WTC11 (cell line): ENCODE measurements around the gene PRDM1. TPM values are rescaled to one million over a fixed set of nuclear protein-coding genes. Genes with fewer than 3 reads are reported as not detected.

Experiments used
- ATAC-seq: fragments of 200-7000 bp; cut with Tn5 transposase; 2 replicates; pipeline ENCODE4 v1.10.0; 2021; ENCODE audit warnings: mild to moderate bottlenecking, moderate library complexity
- CTCF ChIA-PET: fragments of 300-600 bp; sonication (Branson Sonifier 250); formaldehyde crosslinking; loops from one replicate; lab custom pipeline; 2021; ENCODE audit warnings: antibody characterized with exemption; lab: Charles Lee
- POLR2A ChIA-PET: fragments of 350-600 bp; sonication (Branson Sonifier 250); formaldehyde crosslinking; loops from one replicate; lab custom pipeline; 2021; ENCODE audit warnings: antibody characterized with exemption; lab: Charles Lee
- DNase-seq: peaks from one replicate; pipeline ENCODE4 v3.0.0; 2021; ENCODE audit warnings: low spot score
- H3K27ac Mint-ChIP-seq: 2 replicates; pipeline ENCODE4 v1.8.0; 2021; ENCODE audit warnings: mixed read lengths
- H3K27me3 Mint-ChIP-seq: 2 replicates; pipeline ENCODE4 v1.8.0; 2021; ENCODE audit warnings: low read depth, mild to moderate bottlenecking, moderate library complexity, mixed read lengths
- H3K36me3 Mint-ChIP-seq: 2 replicates; pipeline ENCODE4 v1.8.0; 2021; ENCODE audit warnings: mixed read lengths
- H3K4me1 Mint-ChIP-seq: 2 replicates; pipeline ENCODE4 v1.8.0; 2022; ENCODE audit warnings: mixed read lengths
- H3K4me3 Mint-ChIP-seq: 2 replicates; pipeline ENCODE4 v1.8.0; 2021; ENCODE audit warnings: mild to moderate bottlenecking, moderate library complexity, mixed read lengths
- H3K9me3 Mint-ChIP-seq: 2 replicates; pipeline ENCODE4 v1.8.0; 2021; ENCODE audit warnings: mixed read lengths
- CBFB ChIP-seq: sonication (generic); formaldehyde crosslinking; IDR thresholded peaks from 2 replicates; pipeline ENCODE4 v1.8.1; 2022; ENCODE audit warnings: mild to moderate bottlenecking, low read depth, missing genetic modification reagents
- EMX1 ChIP-seq: fragments of 250-450 bp; sonication (Bioruptor Pico); IDR thresholded peaks from 2 replicates; pipeline ENCODE4 v1.8.0; 2021; ENCODE audit warnings: mild to moderate bottlenecking
- FOXP1 ChIP-seq: sonication (generic); formaldehyde crosslinking; IDR thresholded peaks from 2 replicates; pipeline ENCODE4 v1.8.0; 2022; ENCODE audit warnings: missing genetic modification reagents, mild to moderate bottlenecking, moderate library complexity, borderline replicate concordance
- MYBL2 ChIP-seq: sonication (generic); formaldehyde crosslinking; IDR thresholded peaks from 2 replicates; pipeline ENCODE4 v1.8.1; 2023; ENCODE audit warnings: mild to moderate bottlenecking, moderate library complexity, missing genetic modification reagents
- RELA ChIP-seq: sonication (generic); formaldehyde crosslinking; IDR thresholded peaks from 2 replicates; pipeline ENCODE4 v1.8.1; 2022; ENCODE audit warnings: missing genetic modification reagents, mild to moderate bottlenecking, borderline replicate concordance
- SMAD3 ChIP-seq: sonication (generic); formaldehyde crosslinking; IDR thresholded peaks from 2 replicates; pipeline ENCODE4 v1.8.0; 2022; ENCODE audit warnings: missing genetic modification reagents, mild to moderate bottlenecking, borderline replicate concordance
- TP53 ChIP-seq: sonication (generic); formaldehyde crosslinking; IDR thresholded peaks from 2 replicates; pipeline ENCODE4 v1.8.1; 2023; ENCODE audit warnings: mild to moderate bottlenecking, missing genetic modification reagents
- ZBTB21 ChIP-seq: sonication (generic); formaldehyde crosslinking; IDR thresholded peaks from 2 replicates; pipeline ENCODE4 v1.8.1; 2023; ENCODE audit warnings: mild to moderate bottlenecking, missing genetic modification reagents, borderline replicate concordance
- ZNF219 ChIP-seq: sonication (generic); formaldehyde crosslinking; IDR thresholded peaks from 2 replicates; pipeline ENCODE4 v1.8.0; 2023; ENCODE audit warnings: missing genetic modification reagents, mild to moderate bottlenecking, borderline replicate concordance
- ZNF232 ChIP-seq: sonication (generic); formaldehyde crosslinking; IDR thresholded peaks from 2 replicates; pipeline ENCODE4 v1.8.0; 2022; ENCODE audit warnings: mild to moderate bottlenecking, missing genetic modification reagents
- ZNF263 ChIP-seq: sonication (generic); formaldehyde crosslinking; IDR thresholded peaks from 2 replicates; pipeline ENCODE4 v1.8.1; 2022; ENCODE audit warnings: low read depth, mild to moderate bottlenecking, moderate library complexity, missing genetic modification reagents
- ZNF317 ChIP-seq: sonication (generic); formaldehyde crosslinking; IDR thresholded peaks from 2 replicates; pipeline ENCODE4 v1.8.1; 2023; ENCODE audit warnings: low read depth, mild to moderate bottlenecking, moderate library complexity, missing genetic modification reagents, borderline replicate concordance
- total RNA-seq: library from RNA; stranded (reverse); gene quantifications from 3 replicates; pipeline ENCODE4 v1.2.3, GENCODE V29; 2021
- TF ChIP-seq, protein P1 (sequence below): sonication (generic); formaldehyde crosslinking; IDR thresholded peaks from 2 replicates; pipeline ENCODE4 v1.8.0; 2022; ENCODE audit warnings: missing genetic modification reagents
- TF ChIP-seq, protein P2 (sequence below): sonication (generic); formaldehyde crosslinking; IDR thresholded peaks from 2 replicates; pipeline ENCODE4 v1.8.1; 2022; ENCODE audit warnings: mild to moderate bottlenecking, moderate library complexity, missing genetic modification reagents
- TF ChIP-seq, protein P3 (sequence below): sonication (generic); formaldehyde crosslinking; IDR thresholded peaks from 2 replicates; pipeline ENCODE4 v1.8.0; 2023; ENCODE audit warnings: missing genetic modification reagents
- TF ChIP-seq, protein P4 (sequence below): fragments of 250-450 bp; sonication (Bioruptor Pico); IDR thresholded peaks from 2 replicates; pipeline ENCODE4 v1.9.0; 2021; ENCODE audit warnings: moderate library complexity, mild to moderate bottlenecking, inconsistent platforms, borderline replicate concordance
- TF ChIP-seq, protein P5 (sequence below): sonication (generic); formaldehyde crosslinking; IDR thresholded peaks from 2 replicates; pipeline ENCODE4 v1.8.1; 2023; ENCODE audit warnings: mild to moderate bottlenecking, missing genetic modification reagents, moderate library complexity
- TF ChIP-seq, protein P6 (sequence below): sonication (generic); formaldehyde crosslinking; IDR thresholded peaks from 2 replicates; pipeline ENCODE4 v1.8.0; 2023; ENCODE audit warnings: mild to moderate bottlenecking, missing genetic modification reagents
- TF ChIP-seq, protein P7 (sequence below): sonication (generic); formaldehyde crosslinking; IDR thresholded peaks from 2 replicates; pipeline ENCODE4 v1.8.1; 2023; ENCODE audit warnings: mild to moderate bottlenecking, missing genetic modification reagents, moderate library complexity

Gene PRDM1
- total RNA-seq, 1 experiment from 2014 or later: 1.8 TPM

DNA sequence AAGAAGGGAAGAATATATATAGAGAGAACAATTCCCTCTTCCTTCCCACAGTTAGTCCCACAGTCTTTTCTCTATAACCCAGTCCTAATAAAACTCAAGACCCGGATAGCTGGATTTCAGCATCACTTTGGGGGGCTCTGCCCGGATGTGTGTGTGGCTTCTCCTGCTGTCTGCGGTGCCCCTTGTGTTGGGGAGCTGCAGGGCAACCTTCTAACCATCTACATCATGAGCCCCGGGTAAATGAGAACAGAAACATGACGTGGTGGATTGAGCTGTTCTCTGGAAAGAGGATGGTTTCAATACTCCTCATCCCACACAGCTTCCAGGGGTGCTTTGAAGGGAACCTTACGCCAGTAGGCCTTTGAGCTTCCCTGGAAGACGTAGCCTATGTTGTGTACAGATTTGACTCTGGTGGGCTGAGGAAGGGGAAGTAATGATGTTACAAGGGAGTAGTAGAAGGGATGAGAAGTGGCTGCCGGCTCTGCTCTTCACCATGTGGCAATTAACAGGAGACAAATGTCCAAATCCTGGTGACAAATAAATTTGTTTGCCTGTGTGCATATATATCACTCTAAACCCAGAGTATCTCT, 13.5 kb upstream of the PRDM1 start:
- Mint-ChIP-seq H3K27me3 (no peaks in the 10 kb centered on the region; the same call in 1 of the 2 replicates), H3K9me3 (no peaks in the 10 kb centered on the region), H3K4me1 (no peaks in the 10 kb centered on the region), H3K36me3 (no peaks in the 10 kb centered on the region), H3K27ac (no peak overlapping the region), H3K4me3 (no peak overlapping the region)
- CTCF ChIA-PET: interaction anchor here (0.5 to 1.4 kb wide), 11 partner anchors 13 to 641 kb away, joined by 3 to 5 read pairs (median 3); no protein-coding TSS in a partner anchor
- DNase-seq (peak; percentile 19), ATAC-seq (peak; percentile 78)
- TF ChIP-seq, protein P1, sequence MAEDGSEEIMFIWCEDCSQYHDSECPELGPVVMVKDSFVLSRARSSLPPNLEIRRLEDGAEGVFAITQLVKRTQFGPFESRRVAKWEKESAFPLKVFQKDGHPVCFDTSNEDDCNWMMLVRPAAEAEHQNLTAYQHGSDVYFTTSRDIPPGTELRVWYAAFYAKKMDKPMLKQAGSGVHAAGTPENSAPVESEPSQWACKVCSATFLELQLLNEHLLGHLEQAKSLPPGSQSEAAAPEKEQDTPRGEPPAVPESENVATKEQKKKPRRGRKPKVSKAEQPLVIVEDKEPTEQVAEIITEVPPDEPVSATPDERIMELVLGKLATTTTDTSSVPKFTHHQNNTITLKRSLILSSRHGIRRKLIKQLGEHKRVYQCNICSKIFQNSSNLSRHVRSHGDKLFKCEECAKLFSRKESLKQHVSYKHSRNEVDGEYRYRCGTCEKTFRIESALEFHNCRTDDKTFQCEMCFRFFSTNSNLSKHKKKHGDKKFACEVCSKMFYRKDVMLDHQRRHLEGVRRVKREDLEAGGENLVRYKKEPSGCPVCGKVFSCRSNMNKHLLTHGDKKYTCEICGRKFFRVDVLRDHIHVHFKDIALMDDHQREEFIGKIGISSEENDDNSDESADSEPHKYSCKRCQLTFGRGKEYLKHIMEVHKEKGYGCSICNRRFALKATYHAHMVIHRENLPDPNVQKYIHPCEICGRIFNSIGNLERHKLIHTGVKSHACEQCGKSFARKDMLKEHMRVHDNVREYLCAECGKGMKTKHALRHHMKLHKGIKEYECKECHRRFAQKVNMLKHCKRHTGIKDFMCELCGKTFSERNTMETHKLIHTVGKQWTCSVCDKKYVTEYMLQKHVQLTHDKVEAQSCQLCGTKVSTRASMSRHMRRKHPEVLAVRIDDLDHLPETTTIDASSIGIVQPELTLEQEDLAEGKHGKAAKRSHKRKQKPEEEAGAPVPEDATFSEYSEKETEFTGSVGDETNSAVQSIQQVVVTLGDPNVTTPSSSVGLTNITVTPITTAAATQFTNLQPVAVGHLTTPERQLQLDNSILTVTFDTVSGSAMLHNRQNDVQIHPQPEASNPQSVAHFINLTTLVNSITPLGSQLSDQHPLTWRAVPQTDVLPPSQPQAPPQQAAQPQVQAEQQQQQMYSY (CRISPR knock-in tag): peak; percentile 66
- TF ChIP-seq, protein P2, sequence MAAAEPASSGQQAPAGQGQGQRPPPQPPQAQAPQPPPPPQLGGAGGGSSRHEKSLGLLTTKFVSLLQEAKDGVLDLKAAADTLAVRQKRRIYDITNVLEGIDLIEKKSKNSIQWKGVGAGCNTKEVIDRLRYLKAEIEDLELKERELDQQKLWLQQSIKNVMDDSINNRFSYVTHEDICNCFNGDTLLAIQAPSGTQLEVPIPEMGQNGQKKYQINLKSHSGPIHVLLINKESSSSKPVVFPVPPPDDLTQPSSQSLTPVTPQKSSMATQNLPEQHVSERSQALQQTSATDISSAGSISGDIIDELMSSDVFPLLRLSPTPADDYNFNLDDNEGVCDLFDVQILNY (CRISPR knock-in tag): no peak
- POLR2A ChIA-PET: no interaction called here

DNA sequence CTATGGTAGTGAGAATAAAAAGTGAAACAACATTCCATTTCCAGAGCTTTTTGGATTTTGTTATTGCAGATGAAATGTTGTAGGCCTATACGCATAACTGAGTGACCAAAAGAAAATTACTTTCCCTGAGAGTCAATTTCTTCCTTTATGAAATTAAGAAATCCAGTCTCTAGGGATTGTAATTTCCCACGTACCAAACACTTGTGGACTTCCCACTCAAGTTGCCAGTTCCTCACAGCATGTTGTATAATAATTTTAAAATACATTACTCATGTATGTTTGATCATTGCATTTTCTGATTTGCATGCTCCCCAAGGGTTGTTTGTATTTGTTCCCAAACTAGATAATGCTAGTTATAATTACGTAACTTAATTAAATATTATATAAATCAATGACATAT, 12.0 kb upstream of the PRDM1 start:
- Mint-ChIP-seq H3K4me3 (no peak overlapping the region), H3K4me1 (no peaks in the 10 kb centered on the region), H3K27me3 (no peaks in the 10 kb centered on the region), H3K27ac (no peak overlapping the region), H3K9me3 (no peaks in the 10 kb centered on the region), H3K36me3 (no peaks in the 10 kb centered on the region)
- ATAC-seq (no peak), DNase-seq (no peak)
- ChIA-PET CTCF (no interaction called here), POLR2A (no interaction called here)
- TF ChIP-seq CBFB (CRISPR knock-in tag) (no peak), EMX1 (CRISPR knock-in tag) (no peak), ZNF232 (CRISPR knock-in tag) (no peak), MYBL2 (no peak), ZNF263 (CRISPR knock-in tag) (no peak), TP53 (CRISPR knock-in tag) (no peak), FOXP1 (CRISPR knock-in tag) (no peak), SMAD3 (CRISPR knock-in tag) (no peak), ZBTB21 (no peak), ZNF317 (no peak), RELA (no peak), ZNF219 (CRISPR knock-in tag) (no peak)
- TF ChIP-seq, protein P3, sequence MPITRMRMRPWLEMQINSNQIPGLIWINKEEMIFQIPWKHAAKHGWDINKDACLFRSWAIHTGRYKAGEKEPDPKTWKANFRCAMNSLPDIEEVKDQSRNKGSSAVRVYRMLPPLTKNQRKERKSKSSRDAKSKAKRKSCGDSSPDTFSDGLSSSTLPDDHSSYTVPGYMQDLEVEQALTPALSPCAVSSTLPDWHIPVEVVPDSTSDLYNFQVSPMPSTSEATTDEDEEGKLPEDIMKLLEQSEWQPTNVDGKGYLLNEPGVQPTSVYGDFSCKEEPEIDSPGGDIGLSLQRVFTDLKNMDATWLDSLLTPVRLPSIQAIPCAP (CRISPR knock-in tag): no peak
- TF ChIP-seq, protein P4, sequence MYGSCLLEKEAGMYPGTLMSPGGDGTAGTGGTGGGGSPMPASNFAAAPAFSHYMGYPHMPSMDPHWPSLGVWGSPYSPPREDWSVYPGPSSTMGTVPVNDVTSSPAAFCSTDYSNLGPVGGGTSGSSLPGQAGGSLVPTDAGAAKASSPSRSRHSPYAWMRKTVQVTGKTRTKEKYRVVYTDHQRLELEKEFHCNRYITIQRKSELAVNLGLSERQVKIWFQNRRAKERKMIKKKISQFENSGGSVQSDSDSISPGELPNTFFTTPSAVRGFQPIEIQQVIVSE (CRISPR knock-in tag): no peak
- TF ChIP-seq, protein P5, sequence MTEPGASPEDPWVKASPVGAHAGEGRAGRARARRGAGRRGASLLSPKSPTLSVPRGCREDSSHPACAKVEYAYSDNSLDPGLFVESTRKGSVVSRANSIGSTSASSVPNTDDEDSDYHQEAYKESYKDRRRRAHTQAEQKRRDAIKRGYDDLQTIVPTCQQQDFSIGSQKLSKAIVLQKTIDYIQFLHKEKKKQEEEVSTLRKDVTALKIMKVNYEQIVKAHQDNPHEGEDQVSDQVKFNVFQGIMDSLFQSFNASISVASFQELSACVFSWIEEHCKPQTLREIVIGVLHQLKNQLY (CRISPR knock-in tag): no peak
- TF ChIP-seq, protein P6, sequence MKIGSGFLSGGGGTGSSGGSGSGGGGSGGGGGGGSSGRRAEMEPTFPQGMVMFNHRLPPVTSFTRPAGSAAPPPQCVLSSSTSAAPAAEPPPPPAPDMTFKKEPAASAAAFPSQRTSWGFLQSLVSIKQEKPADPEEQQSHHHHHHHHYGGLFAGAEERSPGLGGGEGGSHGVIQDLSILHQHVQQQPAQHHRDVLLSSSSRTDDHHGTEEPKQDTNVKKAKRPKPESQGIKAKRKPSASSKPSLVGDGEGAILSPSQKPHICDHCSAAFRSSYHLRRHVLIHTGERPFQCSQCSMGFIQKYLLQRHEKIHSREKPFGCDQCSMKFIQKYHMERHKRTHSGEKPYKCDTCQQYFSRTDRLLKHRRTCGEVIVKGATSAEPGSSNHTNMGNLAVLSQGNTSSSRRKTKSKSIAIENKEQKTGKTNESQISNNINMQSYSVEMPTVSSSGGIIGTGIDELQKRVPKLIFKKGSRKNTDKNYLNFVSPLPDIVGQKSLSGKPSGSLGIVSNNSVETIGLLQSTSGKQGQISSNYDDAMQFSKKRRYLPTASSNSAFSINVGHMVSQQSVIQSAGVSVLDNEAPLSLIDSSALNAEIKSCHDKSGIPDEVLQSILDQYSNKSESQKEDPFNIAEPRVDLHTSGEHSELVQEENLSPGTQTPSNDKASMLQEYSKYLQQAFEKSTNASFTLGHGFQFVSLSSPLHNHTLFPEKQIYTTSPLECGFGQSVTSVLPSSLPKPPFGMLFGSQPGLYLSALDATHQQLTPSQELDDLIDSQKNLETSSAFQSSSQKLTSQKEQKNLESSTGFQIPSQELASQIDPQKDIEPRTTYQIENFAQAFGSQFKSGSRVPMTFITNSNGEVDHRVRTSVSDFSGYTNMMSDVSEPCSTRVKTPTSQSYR (CRISPR knock-in tag): no peak
- TF ChIP-seq, protein P7, sequence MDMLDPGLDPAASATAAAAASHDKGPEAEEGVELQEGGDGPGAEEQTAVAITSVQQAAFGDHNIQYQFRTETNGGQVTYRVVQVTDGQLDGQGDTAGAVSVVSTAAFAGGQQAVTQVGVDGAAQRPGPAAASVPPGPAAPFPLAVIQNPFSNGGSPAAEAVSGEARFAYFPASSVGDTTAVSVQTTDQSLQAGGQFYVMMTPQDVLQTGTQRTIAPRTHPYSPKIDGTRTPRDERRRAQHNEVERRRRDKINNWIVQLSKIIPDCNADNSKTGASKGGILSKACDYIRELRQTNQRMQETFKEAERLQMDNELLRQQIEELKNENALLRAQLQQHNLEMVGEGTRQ: no peak
